ENCODE results near the gene DAAM1. TPM values are rescaled to one million over a fixed set of nuclear protein-coding genes. Genes with fewer than 3 reads are reported as not detected.

The DAAM1 gene
- total and polyA plus RNA-seq, 12 donors = 22.8 to 102 (median 75.2) TPM

GRCh38 chr14:59334253-59334652 lies 145.8 kb downstream of the DAAM1 start:
- Histone ChIP-seq H3K27me3 (no peaks in the 10 kb centered on the region), H3K4me1 (peaks cover 21 to 79% (median 71%) of the 10 kb centered on the region in 9 donors), H3K36me3 (peaks cover 0 to 49% (median 17%) of the 10 kb centered on the region in 9 donors), H3K27ac (peak overlapping the region; percentile 18 to 89 (median 86)), H3K9me3 (no peaks in the 10 kb centered on the region), H3K4me3 (no peak overlapping the region)
- DNase-seq (no peak), ATAC-seq (peak in 1 of 8 donors; percentile 6)
- 36 to 44% methylated on average over 3 of the region's 3 CpGs for WGBS, 2 donors
- intact Hi-C loops (cut with DNase I) = loop anchor here in 8 of 10 donors (5.0 to 10.0 kb wide), 4 partner anchors 88 to 147 kb away; partner anchors contain the start of gene DAAM1 (in 3 of the 8)
- no peak for TF ChIP-seq CTCF (IDR thresholded peaks at IDR 0.05)

- no peaks in the 10 kb centered on the region for H3K9me3 ChIP-seq
- TF ChIP-seq CTCF (IDR thresholded peaks at IDR 0.05) = no peak
- H3K27me3 ChIP-seq = no peaks in the 10 kb centered on the region
- DNase-seq = no peak
- peak overlapping the region; percentile 44 to 87 (median 84) for H3K27ac ChIP-seq
- peak in 2 of 8 donors; percentile 21 to 30 for ATAC-seq
- intact Hi-C loops (cut with DNase I) = loop anchor here in 5 of 10 donors (2.0 to 10.0 kb wide), 4 partner anchors 71 to 147 kb away; partner anchors contain the start of gene DAAM1 (in 1 of the 5)
- peaks cover 21 to 72% (median 68%) of the 10 kb centered on the region in 9 donors for H3K4me1 ChIP-seq
- peaks cover 0 to 52% (median 8%) of the 10 kb centered on the region in 9 donors for H3K36me3 ChIP-seq
- no peak overlapping the region for H3K4me3 ChIP-seq
Measured at GRCh38 chr14:59336098-59336497, 147.6 kb downstream of the DAAM1 start.

- ATAC-seq (no peak), DNase-seq (no peak)
- WGBS, 2 donors = 74 to 75% methylated on average over 3 of the region's 3 CpGs
- peak overlapping the region; percentile 44 to 87 (median 84) for H3K27ac ChIP-seq
- no peak for TF ChIP-seq CTCF (IDR thresholded peaks at IDR 0.05)
- H3K4me1 ChIP-seq = peaks cover 21 to 67% (median 64%) of the 10 kb centered on the region in 9 donors
- H3K36me3 ChIP-seq = peaks cover 0 to 52% (median 2%) of the 10 kb centered on the region in 9 donors
- no peak overlapping the region for H3K4me3 ChIP-seq
- intact Hi-C loops (cut with DNase I) = loop anchor here in 5 of 10 donors (2.0 to 10.0 kb wide), 4 partner anchors 71 to 148 kb away; partner anchors contain the start of gene DAAM1 (in 1 of the 5)
- H3K27me3 ChIP-seq = no peaks in the 10 kb centered on the region
- H3K9me3 ChIP-seq = no peaks in the 10 kb centered on the region
Measured at GRCh38 chr14:59336706-59337105, 148.2 kb downstream of the DAAM1 start.

GRCh38 chr14:59337141-59337611 lies 148.7 kb downstream of the DAAM1 start:
- WGBS, 2 donors = 36 to 45% methylated on average over 4 of the region's 4 CpGs

More at GRCh38 chr14:59337141-59337611, 148.7 kb downstream of the DAAM1 start:
- H3K36me3 ChIP-seq = peaks cover 0 to 52% (median 0%) of the 10 kb centered on the region in 9 donors
- H3K27me3 ChIP-seq = no peaks in the 10 kb centered on the region
- intact Hi-C loops (cut with DNase I) = loop anchor here in 5 of 10 donors (2.0 to 10.0 kb wide), 4 partner anchors 70 to 148 kb away; partner anchors contain the start of gene DAAM1 (in 1 of the 5)
- H3K4me1 ChIP-seq = peaks cover 21 to 68% (median 63%) of the 10 kb centered on the region in 9 donors
- DNase-seq = peak; percentile 48 to 53
- TF ChIP-seq CTCF (IDR thresholded peaks at IDR 0.05) = no peak
- peak overlapping the region; percentile 44 to 87 (median 84) for H3K27ac ChIP-seq
- no peaks in the 10 kb centered on the region for H3K9me3 ChIP-seq
- ATAC-seq = peak; percentile 4 to 49 (median 24)
- H3K4me3 ChIP-seq = no peak overlapping the region
